A549 (cell line): ENCODE data around the gene HUS1B. TPM values are rescaled to one million over a fixed set of nuclear protein-coding genes. Genes with fewer than 3 reads are reported as not detected.

ENCODE experiments used
- ATAC-seq, 2 experiments: fragments of 200-7000 bp in 1 of 2; fragments of >200 bp in 1 of 2; cut with Nextera tagmentation in 1 of 2; cut with Tn5 transposase in 1 of 2; 3 replicates each; pipeline versions ENCODE4 v1.8.0 to v1.9.1; 2018 to 2020; ENCODE audit warnings: mild to moderate bottlenecking in 1 of 2, moderate library complexity in 1 of 2
- CTCF ChIA-PET: fragments of 300-600 bp; sonication (Branson Sonifier 250); formaldehyde crosslinking; extraction: SDS; loops from one replicate; lab custom pipeline; 2021; ENCODE audit warnings: antibody characterized with exemption, inconsistent platforms; lab: Yijun Ruan, JAX
- POLR2A ChIA-PET: fragments of 350-600 bp; formaldehyde crosslinking; extraction: SDS; loops from one replicate; lab custom pipeline; 2021; ENCODE audit warnings: antibody characterized with exemption, inconsistent platforms; lab: Yijun Ruan, JAX
- DNase-seq, 2 experiments: peaks; one replicate each; pipeline versions ENCODE4 v3.0.0 to v3.0.0-alpha.2; 2011 to 2016; ENCODE audit warnings: low read depth in 1 of 2, low spot score in 1 of 2
- FAIRE-seq: peaks from 2 replicates; lab custom pipeline; 2011; peaks lifted over from hg19 to GRCh38; lab: Jason Lieb, UNC
- H3K27ac ChIP-seq, 2 experiments: fragments of >200 bp; sonication (Bioruptor Twin); formaldehyde crosslinking; 3 replicates each; pipeline ENCODE4 v1.5.1; 2016 to 2017
- H3K4me1 ChIP-seq: fragments of >200 bp; sonication (Bioruptor Twin); formaldehyde crosslinking; 3 replicates; pipeline ENCODE4 v1.6.1; 2016
- H3K4me2 ChIP-seq: fragments of >200 bp; sonication (Bioruptor Twin); formaldehyde crosslinking; 3 replicates; pipeline ENCODE4 v1.6.1; 2016
- H3K4me3 ChIP-seq: fragments of >200 bp; sonication (Bioruptor Twin); formaldehyde crosslinking; 3 replicates; pipeline ENCODE4 v1.5.1; 2016
- H3K9me3 ChIP-seq: fragments of >200 bp; sonication (Bioruptor Twin); formaldehyde crosslinking; 3 replicates; pipeline ENCODE4 v1.6.1; 2016
- BCL3 ChIP-seq: fragments of >200 bp; sonication (Bioruptor Twin); formaldehyde crosslinking; IDR thresholded peaks from 3 replicates; pipeline ENCODE4 v1.6.1; 2016
- BHLHE40 ChIP-seq: IDR thresholded peaks from 2 replicates; pipeline ENCODE4 v1.6.1; 2012; ENCODE audit warnings: low read depth, low read length, inconsistent platforms
- CBX8 ChIP-seq: fragments of 200-600 bp; sonication (generic); IDR thresholded peaks from 2 replicates; pipeline ENCODE4 v1.6.1; 2016
- CHD2 ChIP-seq: fragments of 150-350 bp; IDR thresholded peaks from 2 replicates; pipeline ENCODE4 v1.6.1; 2014; ENCODE audit warnings: low read length; ENCODE audit not compliant: partially characterized antibody
- CHD4 ChIP-seq: fragments of 200-600 bp; sonication (generic); IDR thresholded peaks from 2 replicates; pipeline ENCODE4 v1.6.1; 2016; ENCODE audit warnings: antibody characterized with exemption, mild to moderate bottlenecking, borderline replicate concordance
- E2F6 ChIP-seq: IDR thresholded peaks from 2 replicates; pipeline ENCODE4 v1.6.1; 2012; ENCODE audit warnings: low read depth, borderline replicate concordance
- EHMT2 ChIP-seq: fragments of 200-600 bp; sonication (generic); IDR thresholded peaks from 2 replicates; pipeline ENCODE4 v1.6.1; 2016; ENCODE audit warnings: antibody characterized with exemption, low read depth, mild to moderate bottlenecking, moderate library complexity
- ELK1 ChIP-seq: fragments of 150-350 bp; IDR thresholded peaks from 2 replicates; pipeline ENCODE4 v1.6.1; 2014; ENCODE audit warnings: low read depth, mild to moderate bottlenecking, low read length
- EP300 ChIP-seq, 2 experiments: fragments of >200 bp; sonication (Bioruptor Twin); formaldehyde crosslinking; IDR thresholded peaks; 2 replicates in 1 of 2; 3 replicates in 1 of 2; pipeline ENCODE4 v1.6.1; 2016 to 2017
- ESRRA ChIP-seq: fragments of 150-350 bp; IDR thresholded peaks from 2 replicates; pipeline ENCODE4 v1.6.1; 2014; ENCODE audit warnings: mild to moderate bottlenecking, low read length, borderline replicate concordance
- FOSB ChIP-seq: fragments of 250-450 bp; sonication (Bioruptor Pico); IDR thresholded peaks from 2 replicates; pipeline ENCODE4 v1.5.0; 2020; ENCODE audit warnings: mild to moderate bottlenecking, moderate library complexity
- GATA3 ChIP-seq: IDR thresholded peaks from 2 replicates; pipeline ENCODE4 v1.6.1; 2012; ENCODE audit warnings: borderline replicate concordance
- HDAC2 ChIP-seq: fragments of 200-600 bp; sonication (generic); IDR thresholded peaks from 2 replicates; pipeline ENCODE4 v1.6.1; 2016
- HES2 ChIP-seq: fragments of >200 bp; sonication (Bioruptor Twin); formaldehyde crosslinking; IDR thresholded peaks from 2 replicates; pipeline ENCODE4 v1.6.1; 2016
- HEYL ChIP-seq: fragments of 250-450 bp; sonication (Bioruptor Pico); IDR thresholded peaks from 2 replicates; pipeline ENCODE4 v1.8.0; 2021; ENCODE audit warnings: mild to moderate bottlenecking, moderate library complexity
- HMGXB4 ChIP-seq: fragments of 250-450 bp; sonication (Bioruptor Pico); IDR thresholded peaks from 2 replicates; pipeline ENCODE4 v1.5.0; 2021; ENCODE audit warnings: mild to moderate bottlenecking, moderate library complexity, borderline replicate concordance
- HOXA7 ChIP-seq: fragments of 250-450 bp; sonication (Bioruptor Pico); IDR thresholded peaks from 2 replicates; pipeline ENCODE4 v1.5.0; 2020; ENCODE audit warnings: mild to moderate bottlenecking, moderate library complexity
- HOXB5 ChIP-seq: fragments of 250-450 bp; sonication (Bioruptor Pico); IDR thresholded peaks from 2 replicates; pipeline ENCODE4 v1.5.0; 2020; ENCODE audit warnings: mild to moderate bottlenecking, moderate library complexity
- KDM1A ChIP-seq: fragments of 200-600 bp; sonication (generic); IDR thresholded peaks from 2 replicates; pipeline ENCODE4 v1.6.1; 2016; ENCODE audit warnings: low read depth, mild to moderate bottlenecking
- KDM5A ChIP-seq: fragments of 200-600 bp; sonication (generic); IDR thresholded peaks from 2 replicates; pipeline ENCODE4 v1.6.1; 2016; ENCODE audit warnings: antibody characterized with exemption, mild to moderate bottlenecking
- POLR2A ChIP-seq: IDR thresholded peaks from 2 replicates; pipeline ENCODE4 v1.6.1; 2012; ENCODE audit warnings: mild to moderate bottlenecking, low read length
- RNF2 ChIP-seq: fragments of 200-600 bp; sonication (generic); IDR thresholded peaks from 2 replicates; pipeline ENCODE4 v1.6.1; 2016; ENCODE audit warnings: low read depth, mild to moderate bottlenecking, antibody characterized with exemption, moderate library complexity, borderline replicate concordance
- SREBF2 ChIP-seq: fragments of 450-650 bp; IDR thresholded peaks from 2 replicates; pipeline ENCODE4 v1.6.1; 2014; ENCODE audit warnings: mild to moderate bottlenecking, moderate library complexity
- TP53 ChIP-seq: fragments of 250-450 bp; sonication (Bioruptor Pico); IDR thresholded peaks from 2 replicates; pipeline ENCODE4 v1.5.0; 2021; ENCODE audit warnings: mild to moderate bottlenecking, moderate library complexity
- USF2 ChIP-seq: fragments of 450-650 bp; IDR thresholded peaks from 2 replicates; pipeline ENCODE4 v1.6.1; 2014; ENCODE audit warnings: antibody characterized with exemption
- ZNF302 ChIP-seq: fragments of 250-450 bp; sonication (Bioruptor Pico); IDR thresholded peaks from 2 replicates; pipeline ENCODE4 v1.9.0; 2021; ENCODE audit warnings: inconsistent platforms, mild to moderate bottlenecking, moderate library complexity
- WGBS: methylation state at CpG from one replicate; pipeline ENCODE4 v1.1.6; 2017; ENCODE audit errors: missing lambda C conversion rate; 5-methylcytosine and 5-hydroxymethylcytosine counted together
- polyA plus RNA-seq, 4 experiments: library from polyadenylated mRNA; depleted of rRNA in 3 of 4; stranded (reverse); fragments of >200 nt; fragmentation: RNase III in 1 of 4; extraction: RNeasy Plus Mini Kit Qiagen cat#74134 plus additional on column Dnase treatment in 1 of 4; gene quantifications; 2 replicates in 3 of 4; 3 replicates in 1 of 4; pipeline ENCODE4 v1.2.3, GENCODE V29; 2011 to 2017

HUS1B gene
- polyA plus RNA-seq, 2 of the 4 experiments (the other 2 are of a cell fraction): 0.17 to 0.25 TPM

GRCh38 chr6:674406-674805 lies 17.5 kb upstream of the HUS1B start:
- Histone ChIP-seq H3K4me2 (no peak overlapping the region), H3K27ac (no peak overlapping the region), H3K4me1 (peaks cover 7% of the 10 kb centered on the region; the same call in 1 of the 3 replicates), H3K4me3 (no peak overlapping the region), H3K9me3 (no peaks in the 10 kb centered on the region)
- ChIA-PET CTCF (no interaction called here), POLR2A (no interaction called here)
- no peak for FAIRE-seq
- TF ChIP-seq POLR2A (no peak), HOXB5 (CRISPR knock-in tag) (no peak), SREBF2 (no peak), CHD4 (no peak), CHD2 (no peak), RNF2 (no peak), HEYL (CRISPR knock-in tag) (no peak), FOSB (CRISPR knock-in tag) (no peak), HMGXB4 (CRISPR knock-in tag) (no peak), HES2 (no peak), CBX8 (no peak), HDAC2 (no peak), KDM5A (no peak)
- ATAC-seq: no peak
- DNase-seq: no peak

- no peak for TF ChIP-seq ELK1
- TF ChIP-seq, all 56 proteins: peak for 0
- H3K9me3 ChIP-seq: 0 out of 3 replicates have a peak, but pooled peaks cover 3% of the 10 kb centered on the region
- ATAC-seq (no peak), DNase-seq (no peak), FAIRE-seq (no peak)
- ChIA-PET POLR2A (no interaction called here), CTCF (no interaction called here)
- no peak overlapping the region for H3K27ac ChIP-seq
- no peak overlapping the region for H3K4me2 ChIP-seq
- H3K4me3 ChIP-seq: no peak overlapping the region
- H3K4me1 ChIP-seq: peaks cover 7% of the 10 kb centered on the region; the same call in 1 of the 3 replicates
- 80% methylated on average over 1 of the region's 7 CpGs for WGBS
Observed at GRCh38 chr6:667253-667927, 10.5 kb upstream of the HUS1B start.

- Histone ChIP-seq H3K4me3 (no peak overlapping the region), H3K4me2 (no peak overlapping the region), H3K27ac (no peak overlapping the region), H3K9me3 (0 out of 3 replicates have a peak, but pooled peaks cover 3% of the 10 kb centered on the region), H3K4me1 (peaks cover 2% of the 10 kb centered on the region; the same call in 2 of the 3 replicates)
- 56% methylated on average over 5 of the region's 5 CpGs for WGBS
- ChIA-PET POLR2A (no interaction called here), CTCF (no interaction called here)
- FAIRE-seq (no peak), DNase-seq (no peak), ATAC-seq (no peak)
- TF ChIP-seq ELK1: no peak
- TF ChIP-seq EP300 (IDR thresholded peaks at IDR 0.05): no peak
- no peak for TF ChIP-seq BHLHE40
- no peak for TF ChIP-seq GATA3
- TF ChIP-seq ESRRA: no peak
- TF ChIP-seq HOXA7: no peak
- no peak for TF ChIP-seq HES2
- no peak for TF ChIP-seq EHMT2
- TF ChIP-seq ZNF302 (CRISPR knock-in tag): no peak
- TF ChIP-seq TP53 (CRISPR knock-in tag): no peak
- no peak for TF ChIP-seq KDM1A
- no peak for TF ChIP-seq USF2
- TF ChIP-seq E2F6: no peak
- no peak for TF ChIP-seq BCL3
Observed at GRCh38 chr6:665403-666267, 8.7 kb upstream of the HUS1B start.
